GM13976 (cell line): Measurements from ENCODE around the gene PHACTR1.
"Not testable (repeated sequence)": the region's sequence is repeated elsewhere in the genome, so short reads cannot be mapped to it uniquely, and the experiment has no call there.

Experiments used
- DNase-seq: peaks from one replicate; pipeline ENCODE4 v3.0.0; 2012; ENCODE audit warnings: low spot score
- in situ Hi-C: fragments of 300-500 bp; cut with MboI; formaldehyde crosslinking; loops from one replicate; pipeline ENCODE4 v1.12.0; 2022; ENCODE audit warnings: low sequenced_read_pairs, mixed read lengths, inconsistent platforms; ENCODE audit not compliant: unreplicated experiment
- TF ChIP-seq, protein P1 (sequence below): IDR thresholded peaks from 2 replicates; pipeline ENCODE4 v1.5.1; 2012; ENCODE audit warnings: borderline replicate concordance, mild to moderate bottlenecking; ENCODE audit not compliant: insufficient read depth; ENCODE audit errors: extremely low read depth, missing control alignments, control extremely low read depth

The PHACTR1 gene

DNA sequence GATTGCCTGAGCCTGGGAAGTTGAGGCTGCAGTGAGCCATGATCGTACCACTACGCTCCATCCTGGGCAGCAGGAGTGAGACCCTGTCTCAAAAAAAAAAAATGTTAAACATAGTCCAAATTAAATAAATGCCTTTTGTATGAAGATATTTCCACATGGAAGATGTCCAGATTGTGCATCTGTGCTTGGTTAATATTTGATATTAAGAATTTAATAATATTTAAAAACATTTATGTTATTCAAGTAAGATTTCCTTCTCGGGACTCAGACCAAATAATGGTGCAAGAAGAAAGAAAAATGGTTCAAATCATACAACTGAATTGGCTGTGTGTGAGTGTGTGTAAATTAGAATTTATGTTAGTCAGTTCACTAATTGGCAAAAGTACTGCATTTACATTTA is 409.3 kb downstream of the PHACTR1 start:
- no peak for DNase-seq
- in situ Hi-C loops = no loop called here
- TF ChIP-seq, protein P1, sequence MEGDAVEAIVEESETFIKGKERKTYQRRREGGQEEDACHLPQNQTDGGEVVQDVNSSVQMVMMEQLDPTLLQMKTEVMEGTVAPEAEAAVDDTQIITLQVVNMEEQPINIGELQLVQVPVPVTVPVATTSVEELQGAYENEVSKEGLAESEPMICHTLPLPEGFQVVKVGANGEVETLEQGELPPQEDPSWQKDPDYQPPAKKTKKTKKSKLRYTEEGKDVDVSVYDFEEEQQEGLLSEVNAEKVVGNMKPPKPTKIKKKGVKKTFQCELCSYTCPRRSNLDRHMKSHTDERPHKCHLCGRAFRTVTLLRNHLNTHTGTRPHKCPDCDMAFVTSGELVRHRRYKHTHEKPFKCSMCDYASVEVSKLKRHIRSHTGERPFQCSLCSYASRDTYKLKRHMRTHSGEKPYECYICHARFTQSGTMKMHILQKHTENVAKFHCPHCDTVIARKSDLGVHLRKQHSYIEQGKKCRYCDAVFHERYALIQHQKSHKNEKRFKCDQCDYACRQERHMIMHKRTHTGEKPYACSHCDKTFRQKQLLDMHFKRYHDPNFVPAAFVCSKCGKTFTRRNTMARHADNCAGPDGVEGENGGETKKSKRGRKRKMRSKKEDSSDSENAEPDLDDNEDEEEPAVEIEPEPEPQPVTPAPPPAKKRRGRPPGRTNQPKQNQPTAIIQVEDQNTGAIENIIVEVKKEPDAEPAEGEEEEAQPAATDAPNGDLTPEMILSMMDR = no peak

DNA sequence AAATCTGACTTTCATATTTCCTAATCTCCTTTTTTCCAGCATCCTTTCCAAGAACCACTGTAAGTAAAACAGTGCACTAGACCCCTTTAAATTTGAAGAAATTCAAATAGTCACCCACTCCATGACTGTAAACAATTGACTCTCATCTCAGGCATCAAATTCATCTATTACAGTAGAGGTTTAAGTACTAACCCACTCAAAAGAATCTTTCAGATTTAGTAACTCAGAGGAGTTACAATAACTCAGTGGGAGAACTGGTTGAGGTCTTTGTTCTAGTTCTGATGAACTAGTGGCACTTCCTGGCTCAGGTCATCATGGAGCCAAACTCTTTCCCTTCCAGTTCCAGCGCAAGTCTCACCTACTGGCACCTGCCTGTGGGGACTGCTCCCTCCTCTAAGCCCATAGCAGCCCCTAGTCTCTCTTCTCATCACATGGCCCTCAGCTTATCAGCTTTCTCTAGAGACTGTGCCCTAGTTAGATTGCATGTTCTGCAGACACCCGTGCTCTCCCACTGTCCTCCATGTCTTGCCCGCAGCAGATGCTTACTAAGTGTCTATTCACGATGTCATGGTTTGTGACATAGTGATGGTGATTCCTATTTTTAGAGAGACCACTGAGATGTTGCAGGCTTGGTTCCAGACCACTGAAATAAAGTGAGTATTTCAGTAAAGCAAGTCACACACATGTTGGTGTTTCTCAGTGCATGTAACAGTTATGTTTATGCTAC is 415.5 kb downstream of the PHACTR1 start:
- DNase-seq = no peak
- in situ Hi-C loops = no loop called here
- TF ChIP-seq, protein P1 = no peak

DNA sequence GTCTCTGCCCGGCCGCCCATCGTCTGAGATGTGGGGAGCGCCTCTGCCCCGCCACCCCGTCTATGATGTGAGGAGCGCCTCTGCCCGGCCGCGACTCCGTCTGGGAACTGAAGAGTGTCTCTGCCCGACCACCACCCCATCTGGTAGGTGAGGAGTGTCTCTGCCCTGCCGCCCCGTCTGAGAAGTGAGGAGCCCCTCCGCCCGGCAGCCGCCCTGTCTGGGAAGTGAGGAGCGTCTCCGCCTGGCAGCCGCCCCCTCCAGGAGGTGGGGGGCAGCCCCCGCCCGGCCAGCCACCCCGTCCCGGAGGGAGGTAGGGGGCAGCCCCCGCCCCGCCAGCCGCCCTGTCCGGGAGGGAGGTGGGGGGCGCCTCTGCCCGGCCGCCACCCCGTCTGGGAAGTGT is 417.3 kb downstream of the PHACTR1 start:
- DNase-seq, in situ Hi-C loops: not testable (repeated sequence)

DNA sequence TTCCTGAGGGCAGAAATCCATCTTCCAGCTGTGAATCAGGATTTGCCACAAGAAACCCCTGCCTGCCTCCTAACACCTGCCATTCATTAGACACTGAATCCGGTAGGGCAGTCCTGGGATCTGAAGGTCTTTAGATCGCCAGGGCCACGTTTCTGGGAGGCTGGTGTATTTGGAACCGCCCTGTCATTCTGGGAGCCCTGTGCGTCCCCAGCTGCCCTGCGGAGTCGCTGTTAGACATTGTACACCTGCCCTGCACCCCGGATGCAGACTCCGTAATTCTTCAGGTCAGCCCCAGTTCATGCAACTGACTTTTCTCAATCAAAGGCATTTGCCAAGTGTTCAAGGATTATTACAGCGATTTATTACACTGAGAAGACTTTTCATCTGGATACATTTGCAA is 418.6 kb downstream of the PHACTR1 start:
- TF ChIP-seq, protein P1 = no peak
- in situ Hi-C loops = no loop called here
- DNase-seq = no peak

DNA sequence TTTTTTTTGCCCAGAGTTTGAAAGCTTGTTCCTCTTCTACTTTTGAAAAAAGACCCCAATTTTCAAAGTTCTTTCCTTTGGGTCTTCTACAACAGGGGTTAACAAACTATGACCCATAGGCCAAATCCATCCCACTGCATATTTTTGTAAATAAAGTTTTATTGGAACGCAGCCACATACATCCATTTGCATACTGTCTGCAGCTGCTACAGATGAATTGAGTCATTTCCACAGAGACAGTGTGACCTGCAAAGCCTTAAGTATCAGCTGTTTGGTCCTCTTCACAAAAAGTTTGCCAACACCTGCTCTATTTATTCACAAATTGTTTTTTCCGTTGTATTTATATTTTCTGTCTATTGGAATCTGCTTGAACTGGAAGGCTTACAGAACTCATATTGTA is 422.6 kb downstream of the PHACTR1 start:
- in situ Hi-C loops = no loop called here
- TF ChIP-seq, protein P1 = no peak
- DNase-seq = no peak

DNA sequence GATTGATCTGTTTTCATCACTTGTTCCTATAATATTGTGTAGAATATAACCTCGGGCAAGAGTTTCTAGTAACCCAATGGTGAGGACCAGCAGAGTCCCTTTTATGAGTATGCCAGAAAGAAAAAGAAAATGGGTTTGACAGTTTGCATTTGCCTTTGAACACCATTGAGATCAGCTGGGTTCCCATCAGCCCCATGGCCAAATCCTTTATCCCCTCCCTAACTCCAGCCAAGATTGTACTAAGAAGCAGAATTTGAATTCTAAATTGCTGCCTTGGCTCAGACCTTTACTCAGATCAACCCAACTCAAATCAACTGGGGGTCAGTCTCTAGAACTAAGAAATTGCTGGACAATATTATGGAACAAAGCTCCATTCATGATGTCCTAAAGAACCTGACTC is 424.4 kb downstream of the PHACTR1 start:
- in situ Hi-C loops = no loop called here
- TF ChIP-seq, protein P1 = no peak
- DNase-seq = no peak

DNA sequence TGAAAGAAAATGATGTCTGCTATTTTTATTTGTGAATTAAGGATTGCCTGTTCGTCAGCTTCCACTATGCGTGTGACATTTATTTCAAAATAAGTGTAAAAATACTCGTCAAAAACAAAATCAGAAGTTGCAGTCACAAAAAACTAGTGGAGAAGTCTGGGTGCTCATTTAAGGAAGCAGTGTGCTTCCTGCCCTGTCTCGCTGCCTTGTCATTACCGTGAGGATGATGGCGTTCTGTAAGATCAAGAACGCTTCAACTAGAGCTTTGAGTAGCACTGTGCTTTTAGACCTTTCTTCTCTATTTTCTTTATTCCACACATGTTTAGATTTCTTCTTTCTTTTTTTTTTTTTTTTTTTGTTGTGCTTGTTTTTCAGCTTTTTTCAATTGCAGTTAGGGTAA is 424.8 kb downstream of the PHACTR1 start:
- no peak for DNase-seq
- in situ Hi-C loops = no loop called here

More for the DNA sequence above, 424.8 kb downstream of the PHACTR1 start:
- TF ChIP-seq, protein P1 = no peak
